Tibial artery (tissue), 4 donors: ENCODE results near the gene LINC01488.

Experiments used
- DNase-seq, 2 donors: peaks; one replicate each; pipeline ENCODE4 v3.0.0-alpha.2; 2019
- H3K27ac ChIP-seq, 2 donors: fragments of 200-600 bp; sonication (generic) in 1 of 2; 1 replicate in 1 of 2; 2 replicates in 1 of 2; pipeline ENCODE4 v1.5.1; 2018 to 2019; ENCODE audit warnings: mild to moderate bottlenecking in 1 of 2
- H3K27me3 ChIP-seq, 2 donors: fragments of 200-600 bp; sonication (generic) in 1 of 2; one replicate each; pipeline versions ENCODE4 v1.5.1 to v1.6.0; 2016 to 2019
- H3K36me3 ChIP-seq, 3 donors: fragments of 200-600 bp; sonication (generic) in 2 of 3; one replicate each; pipeline ENCODE4 v1.5.1; 2016 to 2019; ENCODE audit warnings: mild to moderate bottlenecking in 2 of 3
- H3K4me1 ChIP-seq, 4 donors: fragments of 200-600 bp; sonication (generic) in 2 of 4; 1 replicate in 3 of 4; 2 replicates in 1 of 4; pipeline ENCODE4 v1.5.1; 2016 to 2019
- H3K4me3 ChIP-seq, 2 donors: fragments of 200-600 bp; sonication (generic) in 1 of 2; 1 replicate in 1 of 2; 2 replicates in 1 of 2; pipeline ENCODE4 v1.5.1; 2018 to 2019; ENCODE audit warnings: mild to moderate bottlenecking in 2 of 2
- H3K9me3 ChIP-seq, 3 donors: fragments of 200-600 bp; sonication (generic) in 1 of 3; one replicate each; pipeline ENCODE4 v1.5.1; 2016 to 2019
- intact Hi-C: fragments of 100-400 bp; cut with DNase I; formaldehyde crosslinking; loops from one replicate; pipeline ENCODE4 v1.15.0; 2023; ENCODE audit warnings: low total_unique reads
- TF ChIP-seq, protein P1 (sequence below), 2 experiments: fragments of 200-600 bp in 1 of 2; fragments of 450-650 bp in 1 of 2; IDR thresholded peaks; one replicate each; pipeline ENCODE4 v1.5.1; 2017 to 2019; ENCODE audit warnings: antibody characterized with exemption in 2 of 2, mild to moderate bottlenecking in 1 of 2, moderate library complexity in 1 of 2

Gene LINC01488

GRCh38 chr11:69524291-69524882, 42.9 kb downstream of the LINC01488 start:
- TF ChIP-seq, protein P1, sequence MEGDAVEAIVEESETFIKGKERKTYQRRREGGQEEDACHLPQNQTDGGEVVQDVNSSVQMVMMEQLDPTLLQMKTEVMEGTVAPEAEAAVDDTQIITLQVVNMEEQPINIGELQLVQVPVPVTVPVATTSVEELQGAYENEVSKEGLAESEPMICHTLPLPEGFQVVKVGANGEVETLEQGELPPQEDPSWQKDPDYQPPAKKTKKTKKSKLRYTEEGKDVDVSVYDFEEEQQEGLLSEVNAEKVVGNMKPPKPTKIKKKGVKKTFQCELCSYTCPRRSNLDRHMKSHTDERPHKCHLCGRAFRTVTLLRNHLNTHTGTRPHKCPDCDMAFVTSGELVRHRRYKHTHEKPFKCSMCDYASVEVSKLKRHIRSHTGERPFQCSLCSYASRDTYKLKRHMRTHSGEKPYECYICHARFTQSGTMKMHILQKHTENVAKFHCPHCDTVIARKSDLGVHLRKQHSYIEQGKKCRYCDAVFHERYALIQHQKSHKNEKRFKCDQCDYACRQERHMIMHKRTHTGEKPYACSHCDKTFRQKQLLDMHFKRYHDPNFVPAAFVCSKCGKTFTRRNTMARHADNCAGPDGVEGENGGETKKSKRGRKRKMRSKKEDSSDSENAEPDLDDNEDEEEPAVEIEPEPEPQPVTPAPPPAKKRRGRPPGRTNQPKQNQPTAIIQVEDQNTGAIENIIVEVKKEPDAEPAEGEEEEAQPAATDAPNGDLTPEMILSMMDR (IDR thresholded peaks at IDR 0.05) = no peak
- Histone ChIP-seq H3K27ac (no peak overlapping the region), H3K27me3 (peaks cover 0 to 7% of the 10 kb centered on the region in 2 donors), H3K9me3 (no peaks in the 10 kb centered on the region), H3K4me1 (no peaks in the 10 kb centered on the region), H3K36me3 (no peaks in the 10 kb centered on the region), H3K4me3 (no peak overlapping the region)
- DNase-seq = no peak
- intact Hi-C loops = no loop called here

- H3K4me1 ChIP-seq = no peaks in the 10 kb centered on the region
- peaks cover 0 to 7% of the 10 kb centered on the region in 2 donors for H3K27me3 ChIP-seq
- TF ChIP-seq, protein P1 (IDR thresholded peaks at IDR 0.05) = no peak
- H3K36me3 ChIP-seq = no peaks in the 10 kb centered on the region
- no peak overlapping the region for H3K27ac ChIP-seq
- no peak for DNase-seq
- H3K9me3 ChIP-seq = no peaks in the 10 kb centered on the region
- H3K4me3 ChIP-seq = no peak overlapping the region
- intact Hi-C loops = no loop called here
Observed at GRCh38 chr11:69524991-69525411, 43.5 kb downstream of the LINC01488 start.

DNA sequence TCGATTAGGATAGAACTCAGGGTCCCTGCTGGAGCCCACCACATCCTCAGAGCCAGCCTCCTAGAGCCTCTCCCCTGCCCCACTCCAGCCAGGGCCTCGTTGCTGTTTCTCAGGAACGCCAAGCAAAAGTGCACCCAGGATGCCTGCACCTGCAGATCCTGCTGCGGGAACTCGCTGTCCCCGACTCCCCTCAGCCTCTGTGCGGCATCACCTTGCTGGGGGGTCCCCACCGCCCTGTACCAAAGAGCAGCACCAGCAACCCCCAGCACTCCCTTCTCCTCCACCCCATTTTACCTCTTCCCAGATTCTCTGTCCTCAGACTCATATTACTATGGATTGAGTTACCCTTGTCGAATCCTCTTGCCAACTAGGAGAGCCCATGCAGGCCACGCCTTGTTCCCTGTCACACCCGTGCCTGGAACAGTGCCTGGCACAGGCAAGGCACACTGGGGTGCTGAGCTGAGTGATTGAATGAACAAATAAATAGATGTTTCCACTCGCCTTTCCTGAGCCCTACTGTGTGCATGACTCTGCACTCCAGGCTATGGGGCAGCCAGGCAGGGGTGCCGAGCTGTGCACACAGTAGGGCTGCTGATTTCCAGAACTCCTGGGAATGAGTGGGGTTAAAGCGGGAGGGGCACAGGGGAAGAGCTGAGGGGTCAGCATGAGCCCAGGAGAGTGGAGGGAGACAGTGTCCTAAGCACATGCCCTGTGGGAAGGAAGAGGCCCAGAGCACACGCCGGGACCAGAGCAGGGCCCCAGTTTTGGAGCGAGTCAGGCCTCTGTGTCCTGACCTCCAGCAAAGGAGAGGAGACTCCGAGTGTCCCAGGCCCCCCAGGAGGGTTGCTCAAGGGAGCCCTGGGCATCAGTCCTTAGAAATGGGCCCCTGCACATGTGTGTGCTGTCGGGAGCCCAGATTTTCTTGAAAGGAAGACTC, 44.3 kb downstream of the LINC01488 start:
- Histone ChIP-seq H3K27me3 (peaks cover 0 to 7% of the 10 kb centered on the region in 2 donors), H3K4me1 (no peaks in the 10 kb centered on the region), H3K27ac (no peak overlapping the region), H3K9me3 (no peaks in the 10 kb centered on the region), H3K36me3 (no peaks in the 10 kb centered on the region), H3K4me3 (no peak overlapping the region)
- intact Hi-C loops = no loop called here
- DNase-seq = no peak
- TF ChIP-seq, protein P1 (IDR thresholded peaks at IDR 0.05) = no peak

DNA sequence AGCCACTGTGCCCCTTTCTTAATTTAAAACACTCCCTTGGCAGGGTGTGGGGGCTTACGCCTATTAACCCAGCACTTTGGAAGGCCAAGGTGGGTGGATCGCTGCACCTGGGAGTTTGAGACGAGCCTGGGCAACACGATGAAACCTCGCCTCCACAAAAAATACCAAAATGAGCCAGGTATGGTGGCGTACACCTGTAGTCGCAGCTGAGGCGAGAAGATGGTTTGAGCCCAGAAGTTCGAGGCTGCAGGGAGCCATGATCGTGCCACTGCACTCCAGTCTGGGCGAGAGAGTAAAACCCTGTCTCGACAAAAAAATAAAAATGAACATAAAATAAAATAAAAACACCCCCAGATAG, 45.0 kb downstream of the LINC01488 start:
- TF ChIP-seq, protein P1 (IDR thresholded peaks at IDR 0.05) = no peak
- intact Hi-C loops = no loop called here
- DNase-seq = no peak
- Histone ChIP-seq H3K9me3 (no peaks in the 10 kb centered on the region), H3K36me3 (no peaks in the 10 kb centered on the region), H3K4me1 (no peaks in the 10 kb centered on the region), H3K27me3 (peaks cover 0 to 7% of the 10 kb centered on the region in 2 donors), H3K27ac (no peak overlapping the region), H3K4me3 (no peak overlapping the region)

DNA sequence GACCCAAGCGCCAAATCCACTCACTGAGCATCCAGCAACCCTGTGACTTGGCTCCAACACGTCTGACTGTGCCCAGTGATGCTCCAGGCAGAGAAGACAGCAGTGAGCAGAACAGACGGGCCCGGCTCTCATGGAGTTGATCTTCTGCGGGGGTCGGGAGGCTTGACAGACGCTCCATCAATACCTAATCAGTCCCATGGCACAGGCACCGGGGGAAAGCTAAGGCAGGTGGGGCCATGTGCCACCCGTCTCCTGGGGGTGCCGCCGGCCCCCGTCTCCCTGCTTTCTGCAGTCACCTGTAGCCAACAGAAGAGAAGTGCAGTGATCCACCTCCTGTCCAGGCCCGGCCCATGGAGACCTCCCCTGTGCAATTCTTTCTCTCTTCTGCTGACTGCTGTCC, 47.5 kb downstream of the LINC01488 start:
- Histone ChIP-seq H3K27me3 (peaks cover 0 to 7% of the 10 kb centered on the region in 2 donors), H3K9me3 (no peaks in the 10 kb centered on the region), H3K4me3 (no peak overlapping the region), H3K27ac (no peak overlapping the region), H3K4me1 (no peaks in the 10 kb centered on the region), H3K36me3 (no peaks in the 10 kb centered on the region)
- peak in 1 of 2 donors; percentile 40 for DNase-seq
- TF ChIP-seq, protein P1 (IDR thresholded peaks at IDR 0.05) = no peak
- intact Hi-C loops = no loop called here
